A673 (cell line): Measurements from ENCODE around the gene SPATA21. TPM values are rescaled to one million over a fixed set of nuclear protein-coding genes. Genes with fewer than 3 reads are reported as not detected.

ENCODE experiments used
- BruUV-seq: library from RNA; stranded (reverse); fragments of 400-500 nt; replicated peaks from 2 replicates; lab custom pipeline; 2021; lab: Mats Ljungman, UMichigan
- CTCF ChIA-PET: fragments of 300-600 bp; sonication (Branson Sonifier 250); formaldehyde crosslinking; loops from one replicate; lab custom pipeline; 2022; ENCODE audit warnings: antibody characterized with exemption; lab: Charles Lee
- POLR2A ChIA-PET: fragments of 300-600 bp; sonication (Branson Sonifier 250); formaldehyde crosslinking; loops from one replicate; lab custom pipeline; 2022; ENCODE audit warnings: antibody characterized with exemption; ENCODE audit not compliant: low non-redundant PET; lab: Charles Lee
- DNase-seq: peaks from one replicate; pipeline ENCODE4 v3.0.0-alpha.2; 2015; ENCODE audit warnings: low spot score
- H3K27ac ChIP-seq: fragments of 200-600 bp; sonication (generic); 2 replicates; pipeline ENCODE4 v1.5.1; 2016; ENCODE audit warnings: mixed run types, low read depth, mild to moderate bottlenecking, mixed read lengths, antibody characterized with exemption, low read length; ENCODE audit not compliant: poor library complexity, severe bottlenecking
- H3K27me3 ChIP-seq: fragments of 200-600 bp; sonication (generic); replicated peaks from 2 replicates; pipeline ENCODE4 v1.6.1; 2017; ENCODE audit warnings: mixed run types, low read depth, mild to moderate bottlenecking, mixed read lengths, antibody characterized with exemption, low read length; ENCODE audit not compliant: insufficient read depth, poor library complexity
- H3K36me3 ChIP-seq: fragments of 200-600 bp; sonication (generic); 2 replicates; pipeline ENCODE4 v1.6.1; 2016; ENCODE audit warnings: mixed run types, mild to moderate bottlenecking, mixed read lengths, antibody characterized with exemption, low read length; ENCODE audit not compliant: insufficient read depth, poor library complexity, severe bottlenecking
- H3K4me1 ChIP-seq: fragments of 200-600 bp; sonication (generic); 2 replicates; pipeline ENCODE4 v1.6.1; 2017; ENCODE audit warnings: mixed run types, mild to moderate bottlenecking, mixed read lengths, antibody characterized with exemption, low read length; ENCODE audit not compliant: insufficient read depth, poor library complexity, severe bottlenecking
- H3K4me3 ChIP-seq: fragments of 200-600 bp; sonication (generic); 2 replicates; pipeline ENCODE4 v1.5.1; 2016; ENCODE audit warnings: low read depth, mixed run types, mild to moderate bottlenecking, mixed read lengths, low read length; ENCODE audit not compliant: poor library complexity, severe bottlenecking
- H3K9me3 ChIP-seq: fragments of 200-600 bp; sonication (generic); 2 replicates; pipeline ENCODE4 v1.6.1; 2016; ENCODE audit warnings: mixed run types, low read depth, mild to moderate bottlenecking, mixed read lengths, antibody characterized with exemption, low read length; ENCODE audit not compliant: poor library complexity, severe bottlenecking
- CTCF ChIP-seq: fragments of 300-800, 200-600 bp; sonication (generic); conservative IDR thresholded peaks from 2 replicates; pipeline ENCODE4 v1.5.1; 2017; ENCODE audit warnings: low read depth, mild to moderate bottlenecking, antibody characterized with exemption, low read length, moderate library complexity, mixed read lengths
- EZH2 ChIP-seq: fragments of 200-600 bp; sonication (generic); IDR thresholded peaks from 2 replicates; pipeline ENCODE4 v1.6.1; 2017; ENCODE audit warnings: borderline replicate concordance, low read depth, mild to moderate bottlenecking, mixed read lengths, antibody characterized with exemption, low read length; ENCODE audit not compliant: poor library complexity, severe bottlenecking
- intact Hi-C: fragments of 100-400 bp; cut with micrococcal nuclease; formaldehyde crosslinking; loops from one replicate; pipeline ENCODE4 v1.10.0; 2022; ENCODE audit not compliant: unreplicated experiment
- total RNA-seq: library from RNA; stranded (reverse); gene quantifications from 2 replicates; pipeline ENCODE4 v1.2.3, GENCODE V29; 2021

Gene SPATA21
- total RNA-seq, 1 experiment from 2014 or later, result not detected

GRCh38 chr1:16449065-16449464, 11.8 kb upstream of the SPATA21 start:
- DNase-seq, result no peak
- peaks cover 44% of the 10 kb centered on the region for H3K36me3 ChIP-seq
- ChIA-PET POLR2A (interaction anchor here (0.6 kb wide), 1 partner anchor 138 kb away, joined by 5 read pairs; no protein-coding TSS in a partner anchor), CTCF (no interaction called here)
- no peak for TF ChIP-seq CTCF
- no peak for TF ChIP-seq EZH2
- H3K27me3 ChIP-seq, result no peaks in the 10 kb centered on the region
- intact Hi-C loops, result no loop called here
- no TSS peak for BruUV-seq
- H3K4me1 ChIP-seq, result no peaks in the 10 kb centered on the region
- H3K4me3 ChIP-seq, result no peak overlapping the region
- H3K27ac ChIP-seq, result no peak overlapping the region
- no peaks in the 10 kb centered on the region for H3K9me3 ChIP-seq

GRCh38 chr1:16447641-16448040, 10.4 kb upstream of the SPATA21 start:
- POLR2A ChIA-PET, result no interaction called here
- CTCF ChIA-PET, result no interaction called here

GRCh38 chr1:16446116-16446515, 8.9 kb upstream of the SPATA21 start:
- TF ChIP-seq CTCF, result no peak
- no peak for TF ChIP-seq EZH2
- BruUV-seq, result no TSS peak
- no peak for DNase-seq
- intact Hi-C loops, result no loop called here
- H3K36me3 ChIP-seq, result peaks cover 28% of the 10 kb centered on the region
- no peak overlapping the region for H3K4me3 ChIP-seq
- peaks cover 5% of the 10 kb centered on the region for H3K4me1 ChIP-seq
- POLR2A ChIA-PET, result interaction anchor here (0.6 kb wide), 1 partner anchor 35 kb away, joined by 11 read pairs; no protein-coding TSS in a partner anchor
- CTCF ChIA-PET, result no interaction called here
- H3K27me3 ChIP-seq, result no peaks in the 10 kb centered on the region
- no peak overlapping the region for H3K27ac ChIP-seq
- no peaks in the 10 kb centered on the region for H3K9me3 ChIP-seq

More at GRCh38 chr1:16447641-16448040, 10.4 kb upstream of the SPATA21 start:
- Histone ChIP-seq H3K27ac (no peak overlapping the region), H3K9me3 (no peaks in the 10 kb centered on the region), H3K27me3 (no peaks in the 10 kb centered on the region), H3K4me3 (no peak overlapping the region), H3K36me3 (peaks cover 41% of the 10 kb centered on the region), H3K4me1 (no peaks in the 10 kb centered on the region)
- no peak for DNase-seq
- BruUV-seq, result no TSS peak
- TF ChIP-seq EZH2 (no peak), CTCF (no peak)
- intact Hi-C loops, result no loop called here
